Osteoblast (primary cell): ENCODE data around the gene USP46. TPM values are rescaled to one million over a fixed set of nuclear protein-coding genes. Genes with fewer than 3 reads are reported as not detected.

ENCODE experiments used
- DNase-seq: peaks from one replicate; pipeline ENCODE4 v3.0.0; 2011; ENCODE audit warnings: low spot score, mixed read lengths; ENCODE audit not compliant: insufficient read length; ENCODE audit errors: missing footprints
- H2AFZ ChIP-seq: 2 replicates; pipeline ENCODE4 v1.6.0; 2011; ENCODE audit warnings: mild to moderate bottlenecking, low read length
- H3K27ac ChIP-seq: 2 replicates; pipeline ENCODE4 v1.5.1; 2011; ENCODE audit warnings: mild to moderate bottlenecking, low read depth, low read length, moderate library complexity
- H3K27me3 ChIP-seq: 2 replicates; pipeline ENCODE4 v1.6.0; 2012; ENCODE audit warnings: mild to moderate bottlenecking, control low read depth, inconsistent platforms, low read length, moderate library complexity; ENCODE audit not compliant: insufficient read depth
- H3K36me3 ChIP-seq: 2 replicates; pipeline ENCODE4 v1.5.1; 2011; ENCODE audit warnings: mild to moderate bottlenecking, low read length, control low read depth, moderate library complexity; ENCODE audit not compliant: insufficient read depth
- H3K4me1 ChIP-seq: 2 replicates; pipeline ENCODE4 v1.5.1; 2011; ENCODE audit warnings: mild to moderate bottlenecking, low read length, control low read depth, moderate library complexity; ENCODE audit not compliant: insufficient read depth
- H3K4me2 ChIP-seq: 2 replicates; pipeline ENCODE4 v1.6.0; 2011; ENCODE audit warnings: mild to moderate bottlenecking, low read length; ENCODE audit not compliant: insufficient read depth
- H3K4me3 ChIP-seq: fragments of 200-600 bp; sonication (generic); 3 replicates; pipeline ENCODE4 v1.5.1; 2012; ENCODE audit warnings: mild to moderate bottlenecking, low read length, inconsistent platforms; ENCODE audit not compliant: insufficient read depth
- H3K79me2 ChIP-seq: 2 replicates; pipeline ENCODE4 v1.6.0; 2012; ENCODE audit warnings: mild to moderate bottlenecking, low read length, control low read depth, inconsistent platforms; ENCODE audit not compliant: insufficient read depth
- H3K9me3 ChIP-seq: 2 replicates; pipeline ENCODE4 v1.5.1; 2011; ENCODE audit warnings: low read depth, low read length, control low read depth
- H4K20me1 ChIP-seq: 2 replicates; pipeline ENCODE4 v1.6.0; 2012; ENCODE audit warnings: mild to moderate bottlenecking, low read length, control low read depth; ENCODE audit not compliant: insufficient read depth
- total RNA-seq: library from RNA; depleted of rRNA; stranded (reverse); fragments of >200 nt; gene quantifications from 2 replicates; pipeline ENCODE4 v1.2.3, GENCODE V29; 2012
- TF ChIP-seq, protein P1 (sequence below): IDR thresholded peaks from 2 replicates; pipeline ENCODE4 v1.5.1; 2011; ENCODE audit warnings: mild to moderate bottlenecking, low read depth, low read length, moderate library complexity; ENCODE audit errors: extremely low read depth

Gene USP46
- total RNA-seq, 1 donor, result 12.7 TPM

DNA sequence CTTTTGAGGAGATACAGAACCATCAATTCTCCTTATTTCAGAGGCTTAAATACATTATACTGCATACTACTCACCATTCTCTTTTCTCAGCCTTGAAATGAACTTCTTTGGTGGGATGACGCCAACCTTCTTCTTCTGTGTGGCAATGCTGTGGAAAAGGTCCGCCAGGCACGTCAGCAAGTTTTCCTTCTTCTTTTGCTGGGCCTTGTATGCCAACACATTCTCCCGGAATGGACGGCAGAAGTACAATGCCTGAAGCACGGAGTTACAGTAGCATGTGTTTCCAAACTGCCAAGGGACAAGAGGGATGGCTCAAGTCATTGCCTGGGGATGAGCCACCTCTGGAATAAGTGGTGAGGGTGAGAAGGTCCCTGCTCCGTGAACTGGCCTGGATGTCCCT, 31.2 kb downstream of the USP46 start:
- Histone ChIP-seq H3K27ac (no peak overlapping the region), H3K27me3 (no peaks in the 10 kb centered on the region), H2AFZ (no peak overlapping the region), H3K36me3 (peaks cover 5% of the 10 kb centered on the region), H4K20me1 (no peaks in the 10 kb centered on the region), H3K79me2 (no peaks in the 10 kb centered on the region), H3K9me3 (no peaks in the 10 kb centered on the region), H3K4me2 (no peak overlapping the region), H3K4me1 (no peaks in the 10 kb centered on the region), H3K4me3 (no peak overlapping the region)
- DNase-seq, result no peak
- TF ChIP-seq, protein P1, sequence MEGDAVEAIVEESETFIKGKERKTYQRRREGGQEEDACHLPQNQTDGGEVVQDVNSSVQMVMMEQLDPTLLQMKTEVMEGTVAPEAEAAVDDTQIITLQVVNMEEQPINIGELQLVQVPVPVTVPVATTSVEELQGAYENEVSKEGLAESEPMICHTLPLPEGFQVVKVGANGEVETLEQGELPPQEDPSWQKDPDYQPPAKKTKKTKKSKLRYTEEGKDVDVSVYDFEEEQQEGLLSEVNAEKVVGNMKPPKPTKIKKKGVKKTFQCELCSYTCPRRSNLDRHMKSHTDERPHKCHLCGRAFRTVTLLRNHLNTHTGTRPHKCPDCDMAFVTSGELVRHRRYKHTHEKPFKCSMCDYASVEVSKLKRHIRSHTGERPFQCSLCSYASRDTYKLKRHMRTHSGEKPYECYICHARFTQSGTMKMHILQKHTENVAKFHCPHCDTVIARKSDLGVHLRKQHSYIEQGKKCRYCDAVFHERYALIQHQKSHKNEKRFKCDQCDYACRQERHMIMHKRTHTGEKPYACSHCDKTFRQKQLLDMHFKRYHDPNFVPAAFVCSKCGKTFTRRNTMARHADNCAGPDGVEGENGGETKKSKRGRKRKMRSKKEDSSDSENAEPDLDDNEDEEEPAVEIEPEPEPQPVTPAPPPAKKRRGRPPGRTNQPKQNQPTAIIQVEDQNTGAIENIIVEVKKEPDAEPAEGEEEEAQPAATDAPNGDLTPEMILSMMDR, result no peak

GRCh38 chr4:52625216-52625615, 33.9 kb downstream of the USP46 start:
- Histone ChIP-seq H3K36me3 (peaks cover 5% of the 10 kb centered on the region), H3K4me3 (no peak overlapping the region), H3K4me1 (no peaks in the 10 kb centered on the region), H3K4me2 (no peak overlapping the region), H3K27ac (no peak overlapping the region), H2AFZ (no peak overlapping the region), H3K9me3 (no peaks in the 10 kb centered on the region), H3K27me3 (no peaks in the 10 kb centered on the region), H3K79me2 (no peaks in the 10 kb centered on the region), H4K20me1 (no peaks in the 10 kb centered on the region)
- no peak for DNase-seq
- TF ChIP-seq, protein P1, result no peak

GRCh38 chr4:52622564-52622963, 36.5 kb downstream of the USP46 start:
- Histone ChIP-seq H3K4me1 (no peaks in the 10 kb centered on the region), H4K20me1 (no peaks in the 10 kb centered on the region), H3K79me2 (no peaks in the 10 kb centered on the region), H3K27me3 (no peaks in the 10 kb centered on the region), H3K36me3 (peaks cover 1% of the 10 kb centered on the region), H3K27ac (no peak overlapping the region), H3K4me3 (no peak overlapping the region), H3K4me2 (no peak overlapping the region), H3K9me3 (no peaks in the 10 kb centered on the region), H2AFZ (no peak overlapping the region)
- TF ChIP-seq, protein P1, result no peak
- no peak for DNase-seq

DNA sequence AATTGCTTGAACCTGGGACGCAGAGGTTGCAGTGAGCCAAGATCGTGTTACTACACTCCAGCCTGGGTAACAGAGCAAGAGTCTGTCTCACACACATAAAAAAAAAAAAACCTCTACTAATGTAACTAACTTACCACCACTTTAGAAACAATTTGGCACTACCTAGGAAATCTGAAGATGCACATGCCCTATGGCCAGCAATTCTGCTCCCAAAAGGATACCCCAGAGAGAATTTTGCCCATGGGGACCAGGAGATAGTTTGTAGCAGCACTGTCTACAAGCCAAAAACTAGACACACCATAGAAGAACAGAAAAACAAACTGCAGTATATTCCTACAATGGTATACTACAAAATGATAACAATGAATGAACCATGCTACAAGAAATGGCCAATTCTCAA, 37.5 kb downstream of the USP46 start:
- TF ChIP-seq, protein P1, result no peak
- Histone ChIP-seq H3K36me3 (no peaks in the 10 kb centered on the region), H3K4me2 (no peak overlapping the region), H4K20me1 (no peaks in the 10 kb centered on the region), H3K4me3 (no peak overlapping the region), H3K27ac (no peak overlapping the region), H3K4me1 (no peaks in the 10 kb centered on the region), H2AFZ (no peak overlapping the region), H3K79me2 (no peaks in the 10 kb centered on the region), H3K9me3 (no peaks in the 10 kb centered on the region), H3K27me3 (no peaks in the 10 kb centered on the region)
- no peak for DNase-seq
